ACHN (cell line): ENCODE measurements around the gene MCF2L2.

Source experiments
- DNase-seq: peaks from one replicate; pipeline ENCODE4 v3.0.0-alpha.2; 2015
- in situ Hi-C: cut with HindIII; loops from 2 replicates; pipeline ENCODE4 v1.10.0; 2017; ENCODE audit warnings: low sequenced_read_pairs, low pct_ligation_motif_present, low pct_unique_long_range_greater_than_20kb

Gene MCF2L2

GRCh38 chr3:183287301-183287971, 141.0 kb downstream of the MCF2L2 start:
- in situ Hi-C loops, result no loop called here
- DNase-seq, result no peak

DNA sequence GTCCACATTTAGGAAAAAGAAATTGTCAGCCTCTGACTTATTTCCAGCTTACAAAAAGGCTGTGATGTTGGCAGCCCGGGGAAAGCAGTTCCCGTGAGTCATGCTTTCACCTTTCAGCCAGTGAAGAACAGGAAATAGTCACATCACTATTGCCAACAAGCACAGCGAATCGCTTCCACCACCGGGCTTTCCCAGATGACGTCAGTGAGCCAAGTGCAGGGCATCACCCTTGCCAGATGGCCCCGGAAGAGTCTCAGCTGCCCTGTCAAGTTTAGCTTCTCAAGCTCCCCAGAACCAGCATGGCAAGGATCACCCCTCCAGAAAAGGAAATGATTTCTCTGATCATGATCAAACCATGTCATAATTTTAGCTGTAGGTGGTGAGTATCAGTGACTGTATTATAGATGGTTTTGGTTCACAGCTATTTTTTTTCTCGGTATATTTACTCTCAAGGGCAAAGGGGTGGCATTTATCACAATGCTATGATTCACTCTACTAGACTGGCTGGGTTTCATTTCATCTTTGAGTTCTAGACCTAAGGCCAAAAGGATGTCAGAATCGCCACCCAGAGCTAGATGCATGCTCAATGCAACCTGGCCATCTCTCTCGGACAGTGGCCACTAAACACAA, 142.5 kb downstream of the MCF2L2 start:
- DNase-seq, result peak; percentile 95

DNA sequence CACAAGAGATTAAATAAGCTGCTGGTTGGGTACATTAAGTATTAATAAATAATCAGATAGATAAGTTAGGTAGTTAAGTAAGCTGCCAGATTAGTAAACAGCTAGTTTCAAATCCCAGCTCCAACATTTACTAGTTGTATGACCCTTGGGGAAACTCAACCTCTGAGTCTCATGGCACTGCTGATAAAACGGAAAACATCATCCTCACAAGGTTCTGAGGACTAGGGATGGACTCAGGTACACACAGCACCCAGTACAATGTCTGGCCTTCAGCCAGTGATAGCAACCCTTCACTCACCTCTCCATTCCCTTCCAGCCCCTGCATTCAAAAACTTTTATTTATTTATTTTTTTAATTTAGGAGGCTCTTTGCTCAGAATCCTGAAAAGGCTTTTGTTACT, 143.1 kb downstream of the MCF2L2 start:
- in situ Hi-C loops, result no loop called here
- peak; percentile 7 for DNase-seq

More for the DNA sequence above, 142.5 kb downstream of the MCF2L2 start:
- in situ Hi-C loops, result no loop called here

- no peak for DNase-seq
- in situ Hi-C loops, result no loop called here
Observed at GRCh38 chr3:183284570-183284969, 143.8 kb downstream of the MCF2L2 start.

GRCh38 chr3:183283886-183284285, 144.5 kb downstream of the MCF2L2 start:
- no peak for DNase-seq
- in situ Hi-C loops, result no loop called here

DNA sequence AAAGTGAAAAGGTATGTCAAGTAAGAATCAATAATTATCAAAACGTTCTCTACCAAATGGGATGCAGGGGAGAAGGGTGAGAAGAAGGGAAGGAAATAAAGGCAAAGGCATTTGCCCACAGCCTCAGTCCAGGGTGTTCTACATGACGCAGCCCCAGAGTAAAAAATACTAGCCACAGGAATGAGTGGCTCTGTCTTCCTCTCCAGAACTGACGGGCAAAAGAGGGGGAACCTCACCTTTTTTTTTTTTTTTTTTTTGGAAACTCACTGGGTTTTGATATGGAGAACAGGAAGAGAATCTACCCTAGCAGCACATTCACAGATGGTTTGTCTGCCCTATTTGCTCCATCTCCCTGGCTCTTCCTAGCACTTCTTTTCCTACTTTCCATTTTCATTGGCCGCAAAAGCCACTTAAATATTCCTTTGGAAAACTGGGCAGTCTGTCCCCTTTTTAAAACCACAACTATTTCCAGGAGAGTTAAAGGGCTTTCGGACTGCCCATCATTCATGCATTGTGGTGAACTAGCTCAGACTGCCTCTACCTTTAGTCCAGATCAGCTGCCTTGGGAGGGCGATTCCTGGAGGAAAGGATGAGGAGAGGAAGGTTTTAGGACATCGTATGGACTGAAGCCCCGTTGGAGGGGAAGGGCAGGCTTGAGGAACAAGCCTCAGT, 147.2 kb downstream of the MCF2L2 start:
- no peak for DNase-seq
- in situ Hi-C loops, result no loop called here

DNA sequence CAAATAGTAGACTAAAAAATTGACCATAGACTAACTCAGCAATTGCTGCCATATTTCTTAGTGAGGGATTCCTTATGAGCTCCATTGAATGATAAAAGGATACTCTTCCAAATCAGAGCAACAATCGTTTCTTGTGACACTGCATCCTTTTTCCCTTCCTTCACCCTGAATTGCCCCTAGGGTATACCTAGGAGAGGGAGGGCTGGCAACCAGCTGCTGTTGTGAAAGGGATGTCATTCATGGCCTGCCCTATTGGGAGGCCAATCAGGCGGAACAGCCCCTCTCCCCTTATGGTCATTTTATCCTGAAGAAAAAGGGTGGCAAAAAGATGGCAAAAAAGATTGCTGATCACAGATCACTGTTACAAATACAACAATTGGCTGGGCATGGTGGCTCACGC, 149.0 kb downstream of the MCF2L2 start:
- no peak for DNase-seq
- in situ Hi-C loops, result no loop called here

DNA sequence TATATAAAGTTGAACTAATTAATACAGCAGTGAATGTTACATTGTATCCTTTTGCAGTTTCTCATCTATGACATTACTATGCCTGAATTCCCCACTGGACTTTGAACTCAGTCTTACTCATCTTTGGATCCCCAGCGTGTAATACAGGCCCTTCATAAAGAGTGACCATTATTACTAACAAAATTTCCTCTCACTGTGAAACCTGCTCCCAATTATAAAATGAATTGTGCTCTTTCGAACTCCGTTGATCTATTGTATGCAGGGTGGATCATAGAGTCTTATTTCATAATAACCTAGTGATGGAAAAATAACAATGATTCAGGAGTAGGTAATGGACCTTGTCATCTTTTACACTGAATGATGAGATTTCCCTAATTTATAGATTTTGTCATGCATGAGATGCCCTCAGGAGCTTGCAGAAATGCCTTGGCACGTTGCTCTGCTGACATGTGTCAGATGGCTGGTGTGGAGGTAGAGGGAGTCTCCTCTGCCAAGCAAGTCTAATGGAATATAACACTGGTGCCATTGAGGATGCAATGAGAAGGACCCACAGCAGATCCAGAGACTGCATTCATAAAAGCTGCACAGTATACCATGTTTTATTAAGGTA, 149.8 kb downstream of the MCF2L2 start:
- DNase-seq, result peak; percentile 62
- in situ Hi-C loops, result no loop called here

- DNase-seq, result no peak
- in situ Hi-C loops, result no loop called here
Observed at GRCh38 chr3:183277260-183277659, 151.2 kb downstream of the MCF2L2 start.

DNA sequence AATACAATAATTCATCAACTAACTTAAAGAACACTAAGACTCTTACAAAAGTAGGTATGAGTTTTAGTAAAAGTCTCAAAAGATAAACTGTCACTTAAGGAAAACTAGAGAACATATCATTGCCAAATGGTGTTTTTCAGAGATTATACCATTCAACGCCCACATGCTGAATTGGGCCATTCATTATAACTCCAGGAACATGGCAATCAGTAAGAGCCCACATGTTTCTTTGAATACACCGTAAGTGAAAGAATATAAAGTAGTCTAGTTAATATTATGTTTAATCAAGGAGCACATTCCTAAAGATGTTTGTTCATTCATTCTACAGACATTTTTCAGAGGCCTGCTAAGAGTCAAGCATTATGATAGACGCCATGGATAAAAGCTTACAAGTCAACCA, 152.5 kb downstream of the MCF2L2 start:
- DNase-seq, result no peak
- in situ Hi-C loops, result no loop called here

GRCh38 chr3:183275418-183275817, 153.0 kb downstream of the MCF2L2 start:
- in situ Hi-C loops, result no loop called here
- DNase-seq, result no peak

- no peak for DNase-seq
- in situ Hi-C loops, result no loop called here
Observed at GRCh38 chr3:183274609-183275008, 153.8 kb downstream of the MCF2L2 start.

GRCh38 chr3:183272791-183273190, 155.6 kb downstream of the MCF2L2 start:
- DNase-seq, result no peak
- in situ Hi-C loops, result no loop called here

DNA sequence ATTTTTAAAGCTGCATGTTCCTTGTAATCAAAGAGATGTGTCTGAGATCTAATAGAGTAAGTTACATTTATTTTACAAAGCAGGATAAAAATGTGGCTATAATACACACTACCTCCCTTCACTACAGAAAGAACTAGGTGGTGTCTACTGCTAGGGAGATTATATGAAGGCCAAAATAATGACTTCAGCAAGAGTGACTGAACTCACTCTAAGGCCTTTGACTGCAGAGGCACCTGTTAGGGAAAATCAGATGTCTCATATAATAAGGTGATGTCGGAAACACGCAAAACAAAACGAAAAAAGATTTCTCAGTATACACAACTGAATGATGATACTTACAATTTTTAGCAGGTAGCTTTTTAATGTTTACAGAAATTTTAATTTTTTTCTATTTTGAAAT, 156.3 kb downstream of the MCF2L2 start:
- in situ Hi-C loops, result no loop called here

DNA sequence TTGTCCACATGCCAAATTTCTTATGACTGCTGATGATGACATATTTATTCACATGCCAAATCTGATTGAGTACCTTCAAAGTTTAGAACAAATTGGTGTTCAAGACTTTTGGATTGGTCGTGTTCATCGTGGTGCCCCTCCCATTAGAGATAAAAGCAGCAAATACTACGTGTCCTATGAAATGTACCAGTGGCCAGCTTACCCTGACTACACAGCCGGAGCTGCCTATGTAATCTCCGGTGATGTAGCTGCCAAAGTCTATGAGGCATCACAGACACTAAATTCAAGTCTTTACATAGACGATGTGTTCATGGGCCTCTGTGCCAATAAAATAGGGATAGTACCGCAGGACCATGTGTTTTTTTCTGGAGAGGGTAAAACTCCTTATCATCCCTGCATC, 158.1 kb downstream of the MCF2L2 start:
- in situ Hi-C loops, result no loop called here
- no peak for DNase-seq

More for the DNA sequence above, 156.3 kb downstream of the MCF2L2 start:
- no peak for DNase-seq

- DNase-seq, result no peak
- in situ Hi-C loops, result no loop called here
Observed at GRCh38 chr3:183269345-183269744, 159.1 kb downstream of the MCF2L2 start.

- in situ Hi-C loops, result no loop called here
- no peak for DNase-seq
Observed at GRCh38 chr3:183268366-183268765, 160.1 kb downstream of the MCF2L2 start.

- in situ Hi-C loops, result no loop called here
- DNase-seq, result no peak
Observed at GRCh38 chr3:183267140-183267539, 161.3 kb downstream of the MCF2L2 start.

DNA sequence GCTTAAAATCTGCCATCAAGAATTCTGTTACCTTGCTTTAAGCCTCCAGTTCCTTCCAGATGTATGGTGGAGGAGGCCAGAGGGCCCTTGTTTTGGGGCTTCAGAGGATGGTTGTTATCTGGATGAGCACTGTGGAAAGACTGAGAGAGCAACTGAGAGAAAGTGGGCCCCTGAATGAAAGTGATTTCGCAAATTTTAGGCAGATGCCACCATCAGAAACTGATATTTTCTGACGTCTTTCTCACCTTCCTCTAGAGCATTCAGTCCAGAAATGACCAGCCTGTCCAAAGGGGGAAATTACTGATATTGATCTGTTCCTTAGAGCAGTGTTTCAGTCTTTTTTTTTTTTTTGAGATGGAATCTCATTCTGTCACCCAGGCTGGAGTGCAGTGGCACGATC, 162.0 kb downstream of the MCF2L2 start:
- in situ Hi-C loops, result no loop called here
- no peak for DNase-seq
